Glutamatergic neuron (in vitro differentiated cells): ENCODE measurements around the gene E2F6. TPM values are rescaled to one million over a fixed set of nuclear protein-coding genes. Genes with fewer than 3 reads are reported as not detected.
"Not testable (repeated sequence)": the region's sequence is repeated elsewhere in the genome, so short reads cannot be mapped to it uniquely, and the experiment has no call there.

Source experiments
- DNase-seq: peaks from one replicate; pipeline ENCODE4 v3.0.0; 2022
- H3K27ac Mint-ChIP-seq: one replicate; pipeline ENCODE4 v1.8.0; 2020; ENCODE audit warnings: mild to moderate bottlenecking, mixed read lengths, inconsistent platforms; ENCODE audit not compliant: unreplicated experiment
- H3K27me3 Mint-ChIP-seq: one replicate; pipeline ENCODE4 v1.8.0; 2020; ENCODE audit warnings: mild to moderate bottlenecking, moderate library complexity, mixed read lengths, inconsistent platforms; ENCODE audit not compliant: unreplicated experiment
- H3K36me3 Mint-ChIP-seq: one replicate; pipeline ENCODE4 v1.8.0; 2020; ENCODE audit warnings: mild to moderate bottlenecking, mixed read lengths, inconsistent platforms; ENCODE audit not compliant: unreplicated experiment
- H3K4me1 Mint-ChIP-seq: one replicate; pipeline ENCODE4 v1.8.0; 2020; ENCODE audit warnings: mild to moderate bottlenecking, low read depth, mixed read lengths, inconsistent platforms; ENCODE audit not compliant: unreplicated experiment
- H3K4me3 Mint-ChIP-seq: one replicate; pipeline ENCODE4 v1.8.0; 2020; ENCODE audit warnings: mild to moderate bottlenecking, mixed read lengths, inconsistent platforms; ENCODE audit not compliant: unreplicated experiment
- H3K9me3 Mint-ChIP-seq: one replicate; pipeline ENCODE4 v1.8.0; 2020; ENCODE audit warnings: mild to moderate bottlenecking, moderate library complexity, mixed read lengths, inconsistent platforms; ENCODE audit not compliant: unreplicated experiment
- CTCF ChIP-seq: fragments of 200-600 bp; sonication (generic); IDR thresholded peaks from one replicate; pipeline ENCODE4 v1.5.0; 2021; ENCODE audit not compliant: partially characterized antibody, unreplicated experiment
- total RNA-seq: library from RNA; stranded (reverse); fragmentation: NEBNext Ultra II Directional; extraction: Animal tissue kit (Norgen Biotek cat#: 25700); gene quantifications from one replicate; pipeline ENCODE4 v1.2.1, GENCODE V29; 2021; ENCODE audit not compliant: unreplicated experiment

The E2F6 gene
- total RNA-seq, 1 donor from 2014 or later = 22.1 TPM

GRCh38 chr2:11405599-11406266 lies 60.2 kb downstream of the E2F6 start:
- H3K4me3 Mint-ChIP-seq = no peak overlapping the region
- no peak for DNase-seq
- no peak overlapping the region for H3K27ac Mint-ChIP-seq
- no peaks in the 10 kb centered on the region for H3K36me3 Mint-ChIP-seq
- H3K9me3 Mint-ChIP-seq = no peaks in the 10 kb centered on the region
- peaks cover 3% of the 10 kb centered on the region for H3K27me3 Mint-ChIP-seq
- H3K4me1 Mint-ChIP-seq = peaks cover 3% of the 10 kb centered on the region
- no peak for TF ChIP-seq CTCF

DNA sequence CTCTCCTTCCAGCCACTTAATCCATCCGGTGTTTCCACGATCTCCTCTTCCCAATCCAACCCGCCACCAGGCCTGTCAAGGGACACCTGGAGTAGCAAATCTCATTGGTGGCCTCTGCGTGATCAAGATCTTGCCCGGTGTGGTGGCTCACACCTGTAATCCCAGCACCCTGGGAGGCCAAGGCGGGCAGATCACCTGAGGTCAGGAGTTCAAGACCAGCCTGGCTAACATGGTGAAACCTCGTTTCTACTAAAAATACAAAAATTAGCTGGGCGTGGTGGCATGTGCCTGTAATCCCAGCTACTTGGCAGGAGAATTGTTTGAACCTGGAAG lies 60.9 kb downstream of the E2F6 start:
- H3K4me1 Mint-ChIP-seq, H3K27me3 Mint-ChIP-seq, H3K4me3 Mint-ChIP-seq, H3K9me3 Mint-ChIP-seq, H3K27ac Mint-ChIP-seq, H3K36me3 Mint-ChIP-seq, DNase-seq: not testable (repeated sequence)

GRCh38 chr2:11404376-11405073 lies 61.4 kb downstream of the E2F6 start:
- no peak for TF ChIP-seq CTCF
- Mint-ChIP-seq H3K4me3 (no peak overlapping the region), H3K9me3 (no peaks in the 10 kb centered on the region), H3K27ac (peak overlapping the region; percentile 62), H3K4me1 (peaks cover 3% of the 10 kb centered on the region), H3K27me3 (peaks cover 5% of the 10 kb centered on the region), H3K36me3 (no peaks in the 10 kb centered on the region)
- no peak for DNase-seq

- Mint-ChIP-seq H3K27me3 (peaks cover 5% of the 10 kb centered on the region), H3K9me3 (no peaks in the 10 kb centered on the region), H3K4me3 (no peak overlapping the region), H3K27ac (peak overlapping the region; percentile 20), H3K36me3 (no peaks in the 10 kb centered on the region), H3K4me1 (peaks cover 4% of the 10 kb centered on the region)
- TF ChIP-seq CTCF = no peak
- DNase-seq = no peak
These were observed 63.5 kb downstream of the E2F6 start for GRCh38 chr2:11402436-11402835.

- H3K27ac Mint-ChIP-seq = no peak overlapping the region
- peaks cover 11% of the 10 kb centered on the region for H3K9me3 Mint-ChIP-seq
- TF ChIP-seq CTCF = no peak
- H3K36me3 Mint-ChIP-seq = no peaks in the 10 kb centered on the region
- no peak for DNase-seq
- H3K27me3 Mint-ChIP-seq = peaks cover 5% of the 10 kb centered on the region
- H3K4me1 Mint-ChIP-seq = peaks cover 32% of the 10 kb centered on the region
- H3K4me3 Mint-ChIP-seq = no peak overlapping the region
These were observed 66.6 kb downstream of the E2F6 start for GRCh38 chr2:11399438-11399762.
